ENCODE measurements around the gene CCDC12. TPM values are rescaled to one million over a fixed set of nuclear protein-coding genes. Genes with fewer than 3 reads are reported as not detected.

Gene CCDC12
- total RNA-seq, 4 donors from 2014 or later, result 56.1 to 86.8 (median 81.6) TPM

GRCh38 chr3:46950650-46951241 lies 25.8 kb downstream of the CCDC12 start:
- no peaks in the 10 kb centered on the region for H3K36me3 ChIP-seq
- TF ChIP-seq EP300 (IDR thresholded peaks at IDR 0.05), result no peak
- no peak overlapping the region for H3K27ac ChIP-seq
- peaks cover 86% of the 10 kb centered on the region for H3K4me1 ChIP-seq
- H3K9me3 ChIP-seq, result no peaks in the 10 kb centered on the region
- H3K27me3 ChIP-seq, result no peaks in the 10 kb centered on the region
- no peak for DNase-seq (ENCODE audit: low spot score in 2 of 2)
- no peak overlapping the region for H3K4me3 ChIP-seq
- 79% methylated on average over 7 of the region's 7 CpGs for WGBS

DNA sequence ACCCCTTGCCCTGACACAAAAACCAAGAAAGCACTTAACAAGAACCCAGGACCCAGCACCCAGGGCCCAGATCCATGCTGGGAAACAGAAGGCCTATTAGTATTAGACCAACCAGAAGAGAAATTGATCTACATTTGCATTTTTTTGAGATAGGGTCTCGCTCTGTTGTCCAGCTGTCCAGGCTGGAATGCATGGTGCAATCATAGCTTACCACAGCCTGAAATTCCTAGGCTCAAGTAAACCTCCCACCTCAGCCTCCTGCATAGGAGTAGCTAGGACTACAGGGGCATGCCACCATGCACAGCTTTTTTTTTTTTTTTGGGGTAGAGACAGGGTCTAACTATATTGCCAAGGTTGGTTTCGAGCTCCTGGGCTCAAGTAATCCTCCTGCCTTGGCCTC lies 26.4 kb downstream of the CCDC12 start:
- Histone ChIP-seq H3K9me3 (no peaks in the 10 kb centered on the region), H3K36me3 (no peaks in the 10 kb centered on the region), H3K27ac (no peak overlapping the region), H3K4me3 (no peak overlapping the region), H3K4me1 (peaks cover 85% of the 10 kb centered on the region), H3K27me3 (no peaks in the 10 kb centered on the region)
- DNase-seq (ENCODE audit: low spot score in 2 of 2), result no peak
- 100% methylated on average over 2 of the region's 2 CpGs for WGBS
- TF ChIP-seq EP300 (IDR thresholded peaks at IDR 0.05) (no peak), POLR2AphosphoS5 (IDR thresholded peaks at IDR 0.05) (no peak), POLR2A (IDR thresholded peaks at IDR 0.05) (no peak)
- TF ChIP-seq, protein P1, sequence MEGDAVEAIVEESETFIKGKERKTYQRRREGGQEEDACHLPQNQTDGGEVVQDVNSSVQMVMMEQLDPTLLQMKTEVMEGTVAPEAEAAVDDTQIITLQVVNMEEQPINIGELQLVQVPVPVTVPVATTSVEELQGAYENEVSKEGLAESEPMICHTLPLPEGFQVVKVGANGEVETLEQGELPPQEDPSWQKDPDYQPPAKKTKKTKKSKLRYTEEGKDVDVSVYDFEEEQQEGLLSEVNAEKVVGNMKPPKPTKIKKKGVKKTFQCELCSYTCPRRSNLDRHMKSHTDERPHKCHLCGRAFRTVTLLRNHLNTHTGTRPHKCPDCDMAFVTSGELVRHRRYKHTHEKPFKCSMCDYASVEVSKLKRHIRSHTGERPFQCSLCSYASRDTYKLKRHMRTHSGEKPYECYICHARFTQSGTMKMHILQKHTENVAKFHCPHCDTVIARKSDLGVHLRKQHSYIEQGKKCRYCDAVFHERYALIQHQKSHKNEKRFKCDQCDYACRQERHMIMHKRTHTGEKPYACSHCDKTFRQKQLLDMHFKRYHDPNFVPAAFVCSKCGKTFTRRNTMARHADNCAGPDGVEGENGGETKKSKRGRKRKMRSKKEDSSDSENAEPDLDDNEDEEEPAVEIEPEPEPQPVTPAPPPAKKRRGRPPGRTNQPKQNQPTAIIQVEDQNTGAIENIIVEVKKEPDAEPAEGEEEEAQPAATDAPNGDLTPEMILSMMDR (IDR thresholded peaks at IDR 0.05), result no peak

DNA sequence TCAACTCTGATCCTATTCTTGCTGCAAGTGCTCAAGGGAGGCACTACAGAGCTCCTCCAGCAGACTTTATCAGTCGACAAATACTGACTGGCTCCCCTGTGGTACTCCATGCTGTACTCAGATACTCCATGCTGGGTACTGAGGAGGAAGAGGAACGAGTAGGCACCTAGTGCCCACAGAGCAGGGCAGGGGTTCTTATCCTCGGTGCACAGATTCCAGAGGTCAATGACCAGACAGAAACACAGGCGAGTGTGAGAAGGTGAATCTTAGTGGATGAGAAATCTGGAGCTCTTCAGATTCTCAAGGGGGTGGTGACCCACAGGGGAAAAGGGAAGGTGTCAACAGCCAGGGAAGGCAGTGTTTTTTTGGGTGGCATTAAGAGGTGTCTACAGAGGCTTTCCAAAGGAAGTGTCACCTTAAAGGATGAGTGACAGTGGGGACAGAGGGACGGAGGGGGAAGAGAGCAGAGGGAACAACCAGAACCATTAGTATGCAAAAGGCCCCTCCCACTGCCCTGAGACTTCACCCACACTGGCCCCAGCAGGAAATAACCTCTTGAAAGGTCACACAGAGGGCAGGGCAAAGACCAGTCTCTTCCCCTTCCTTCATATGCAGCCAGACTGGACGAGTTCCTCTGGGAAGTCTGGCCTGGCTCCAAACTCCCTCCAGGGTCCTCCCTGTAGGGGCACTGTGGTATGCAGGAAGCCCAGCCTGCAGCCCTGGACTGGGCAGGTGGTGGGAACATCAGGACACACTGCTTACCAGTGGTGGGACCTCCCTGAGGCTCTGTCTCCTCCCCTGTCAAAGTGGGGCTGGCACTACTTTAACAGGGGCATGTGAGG lies 27.5 kb downstream of the CCDC12 start:
- peaks cover 85% of the 10 kb centered on the region for H3K4me1 ChIP-seq
- DNase-seq (ENCODE audit: low spot score in 2 of 2), result no peak
- no peaks in the 10 kb centered on the region for H3K36me3 ChIP-seq
- H3K4me3 ChIP-seq, result no peak overlapping the region
- TF ChIP-seq, protein P1 (IDR thresholded peaks at IDR 0.05), result no peak
- H3K27ac ChIP-seq, result peak overlapping the region; percentile 89
- no peaks in the 10 kb centered on the region for H3K27me3 ChIP-seq
- 33% methylated on average over 5 of the region's 6 CpGs for WGBS
- no peaks in the 10 kb centered on the region for H3K9me3 ChIP-seq

- H3K4me1 ChIP-seq, result peaks cover 88% of the 10 kb centered on the region
- peak in 2 of 3 donors; percentile 48 to 64 for TF ChIP-seq POLR2AphosphoS5 (IDR thresholded peaks at IDR 0.05)
- no peak for TF ChIP-seq POLR2A (IDR thresholded peaks at IDR 0.05)
- TF ChIP-seq EP300 (IDR thresholded peaks at IDR 0.05), result no peak
- TF ChIP-seq, protein P1 (IDR thresholded peaks at IDR 0.05), result no peak
- no peaks in the 10 kb centered on the region for H3K36me3 ChIP-seq
- 35% methylated on average over 16 of the region's 19 CpGs for WGBS
- DNase-seq (ENCODE audit: low spot score in 2 of 2), result no peak
- peak overlapping the region; percentile 89 for H3K27ac ChIP-seq
- no peak overlapping the region for H3K4me3 ChIP-seq
- no peaks in the 10 kb centered on the region for H3K27me3 ChIP-seq
- no peaks in the 10 kb centered on the region for H3K9me3 ChIP-seq
Measured at GRCh38 chr3:46947981-46948791, 28.4 kb downstream of the CCDC12 start.

GRCh38 chr3:46947546-46947901 lies 29.0 kb downstream of the CCDC12 start:
- no peaks in the 10 kb centered on the region for H3K36me3 ChIP-seq
- WGBS, result 45% methylated on average over 2 of the region's 4 CpGs
- no peaks in the 10 kb centered on the region for H3K9me3 ChIP-seq
- no peak overlapping the region for H3K4me3 ChIP-seq
- H3K4me1 ChIP-seq, result peaks cover 94% of the 10 kb centered on the region
- H3K27ac ChIP-seq, result peak overlapping the region; percentile 89
- no peak for TF ChIP-seq EP300 (IDR thresholded peaks at IDR 0.05)
- no peak for TF ChIP-seq POLR2AphosphoS5 (IDR thresholded peaks at IDR 0.05)
- TF ChIP-seq, protein P1 (IDR thresholded peaks at IDR 0.05), result no peak
- no peak for TF ChIP-seq POLR2A (IDR thresholded peaks at IDR 0.05)
- no peak for DNase-seq (ENCODE audit: low spot score in 2 of 2)
- H3K27me3 ChIP-seq, result no peaks in the 10 kb centered on the region

Measured in suprapubic skin (tissue), 4 donors.